ENCODE results near the gene CDH2.

Gene CDH2

GRCh38 chr18:28159055-28159454, 17.9 kb downstream of the CDH2 start:
- TF ChIP-seq CTCF (conservative IDR thresholded peaks at IDR 0.05; ENCODE audit: control insufficient read depth, insufficient read depth, low read depth, low read length): no peak

GRCh38 chr18:28158083-28158581, 18.8 kb downstream of the CDH2 start:
- no peak overlapping the region for H3K4me3 ChIP-seq (ENCODE audit: control insufficient read depth, low read depth, low read length)
- TF ChIP-seq CTCF (conservative IDR thresholded peaks at IDR 0.05; ENCODE audit: control insufficient read depth, insufficient read depth, low read depth, low read length): peak; percentile 18
- peak; percentile 55 for DNase-seq (ENCODE audit: low read depth)

More at GRCh38 chr18:28159055-28159454, 17.9 kb downstream of the CDH2 start:
- no peak for DNase-seq (ENCODE audit: low read depth)
- H3K4me3 ChIP-seq (ENCODE audit: control insufficient read depth, low read depth, low read length): no peak overlapping the region

- TF ChIP-seq CTCF (conservative IDR thresholded peaks at IDR 0.05; ENCODE audit: control insufficient read depth, insufficient read depth, low read depth, low read length): no peak
- H3K4me3 ChIP-seq (ENCODE audit: control insufficient read depth, low read depth, low read length): no peak overlapping the region
- DNase-seq (ENCODE audit: low read depth): peak; percentile 31
Observed at GRCh38 chr18:28153485-28154065, 23.4 kb downstream of the CDH2 start.

GRCh38 chr18:28152754-28153153, 24.2 kb downstream of the CDH2 start:
- H3K4me3 ChIP-seq (ENCODE audit: control insufficient read depth, low read depth, low read length): no peak overlapping the region
- no peak for TF ChIP-seq CTCF (conservative IDR thresholded peaks at IDR 0.05; ENCODE audit: control insufficient read depth, insufficient read depth, low read depth, low read length)
- DNase-seq (ENCODE audit: low read depth): no peak

GRCh38 chr18:28152354-28152753, 24.6 kb downstream of the CDH2 start:
- TF ChIP-seq CTCF (conservative IDR thresholded peaks at IDR 0.05; ENCODE audit: control insufficient read depth, insufficient read depth, low read depth, low read length): no peak
- H3K4me3 ChIP-seq (ENCODE audit: control insufficient read depth, low read depth, low read length): no peak overlapping the region
- DNase-seq (ENCODE audit: low read depth): no peak

- DNase-seq (ENCODE audit: low read depth): no peak
- no peak overlapping the region for H3K4me3 ChIP-seq (ENCODE audit: control insufficient read depth, low read depth, low read length)
- no peak for TF ChIP-seq CTCF (conservative IDR thresholded peaks at IDR 0.05; ENCODE audit: control insufficient read depth, insufficient read depth, low read depth, low read length)
Observed at GRCh38 chr18:28151434-28151833, 25.5 kb downstream of the CDH2 start.
